HCT116 (cell line): ENCODE measurements around the gene ZNF695. TPM values are rescaled to one million over a fixed set of nuclear protein-coding genes. Genes with fewer than 3 reads are reported as not detected.

Experiments used
- ATAC-seq: fragments of 200-7000 bp; cut with Tn5 transposase; 2 replicates; pipeline ENCODE4 v1.9.1; 2020; ENCODE audit warnings: mild to moderate bottlenecking, moderate library complexity
- BruUV-seq: library from RNA; stranded (reverse); fragments of 400-500 nt; replicated peaks from 2 replicates; lab custom pipeline; 2021; lab: Mats Ljungman, UMichigan
- CTCF ChIA-PET: fragments of 300-600 bp; sonication (Branson Sonifier 250); formaldehyde crosslinking; loops from one replicate; lab custom pipeline; 2021; ENCODE audit warnings: antibody characterized with exemption; lab: Charles Lee
- POLR2A ChIA-PET: fragments of 300-600, 350-600 bp; sonication (Branson Sonifier 250); formaldehyde crosslinking; loops from one replicate; lab custom pipeline; 2021; ENCODE audit warnings: antibody characterized with exemption; lab: Charles Lee
- RAD21 ChIA-PET, 2 experiments: fragments of 300-600 bp; sonication (Branson Sonifier 250); formaldehyde crosslinking; loops; one replicate each; lab custom pipeline; 2023; ENCODE audit warnings: low total read pairs in 2 of 2; ENCODE audit not compliant: uncharacterized antibody in 2 of 2, unreplicated experiment in 2 of 2, low non-redundant PET in 1 of 2; lab: Charles Lee
- DNase-seq: peaks from one replicate; pipeline ENCODE4 v3.0.0-alpha.2; 2010; ENCODE audit warnings: low read depth, low spot score
- H2AFZ ChIP-seq: fragments of 200-600 bp; shearing (Covaris generic), sonication (generic); 2 replicates; pipeline ENCODE4 v1.6.1; 2017; ENCODE audit warnings: low read depth, mixed run types, mixed read lengths, antibody characterized with exemption, low read length; ENCODE audit not compliant: poor library complexity, severe bottlenecking
- H3K27ac ChIP-seq: 2 replicates; pipeline ENCODE4 v1.5.1; 2012; ENCODE audit warnings: low read depth, low read length
- H3K27me3 ChIP-seq: fragments of 200-600 bp; sonication (generic); 2 replicates; pipeline ENCODE4 v1.6.1; 2016; ENCODE audit warnings: mixed run types, low read length, mixed read lengths; ENCODE audit not compliant: insufficient read depth
- H3K36me3 ChIP-seq, 2 experiments: fragments of 200-500 bp in 1 of 2; fragments of 200-600 bp in 1 of 2; sonication (Bioruptor generic) in 1 of 2; sonication (generic) in 1 of 2; 2 replicates each; pipeline versions ENCODE4 v1.5.1 to v1.6.1; 2014 to 2016; ENCODE audit warnings: low read length in 2 of 2, inconsistent platforms in 1 of 2, mixed read lengths in 1 of 2, mixed run types in 1 of 2; ENCODE audit not compliant: insufficient read depth in 2 of 2, control insufficient read depth in 1 of 2
- H3K4me1 ChIP-seq, 2 experiments: fragments of 200-600 bp in 1 of 2; sonication (generic) in 1 of 2; 2 replicates each; pipeline versions ENCODE4 v1.5.1 to v1.6.1; 2012 to 2017; ENCODE audit warnings: low read length in 2 of 2, inconsistent platforms in 1 of 2, mild to moderate bottlenecking in 1 of 2, mixed read lengths in 1 of 2, mixed run types in 1 of 2, moderate library complexity in 1 of 2; ENCODE audit not compliant: insufficient read depth in 2 of 2, control insufficient read depth in 1 of 2
- H3K4me2 ChIP-seq: fragments of 200-600 bp; sonication (generic); 2 replicates; pipeline ENCODE4 v1.6.1; 2017; ENCODE audit warnings: mixed run types, low read length, mixed read lengths
- H3K4me3 ChIP-seq, 2 experiments: fragments of 200-600 bp in 1 of 2; sonication (generic) in 1 of 2; replicated peaks in 1 of 2; 2 replicates each; pipeline ENCODE4 v1.5.1; 2011 to 2016; ENCODE audit warnings: low read length in 2 of 2, control low read depth in 1 of 2, low read depth in 1 of 2, mild to moderate bottlenecking in 1 of 2, mixed read lengths in 1 of 2, mixed run types in 1 of 2
- H3K79me2 ChIP-seq: fragments of 200-600 bp; sonication (generic); 2 replicates; pipeline ENCODE4 v1.6.1; 2017; ENCODE audit warnings: mild to moderate bottlenecking, mixed run types, low read length, moderate library complexity, mixed read lengths; ENCODE audit not compliant: insufficient read depth
- H3K9ac ChIP-seq: fragments of 200-600 bp; sonication (generic); 2 replicates; pipeline ENCODE4 v1.6.1; 2016; ENCODE audit warnings: low read length, mixed read lengths
- H3K9me2 ChIP-seq: fragments of 200-600 bp; sonication (generic), shearing (Covaris generic); 2 replicates; pipeline ENCODE4 v1.6.1; 2017; ENCODE audit warnings: mixed run types, mild to moderate bottlenecking, moderate library complexity; ENCODE audit not compliant: insufficient read depth
- H3K9me3 ChIP-seq, 2 experiments: fragments of 200-500 bp in 1 of 2; fragments of 200-600 bp in 1 of 2; sonication (Bioruptor generic) in 1 of 2; sonication (generic) in 1 of 2; 2 replicates each; pipeline ENCODE4 v1.6.1; 2014 to 2017; ENCODE audit warnings: low read length in 2 of 2, mixed read lengths in 2 of 2, inconsistent platforms in 1 of 2, low read depth in 1 of 2, mild to moderate bottlenecking in 1 of 2, mixed run types in 1 of 2, moderate library complexity in 1 of 2; ENCODE audit not compliant: control insufficient read depth in 1 of 2, insufficient read depth in 1 of 2
- H4K20me1 ChIP-seq: fragments of 200-600 bp; sonication (generic), shearing (Covaris generic); 2 replicates; pipeline ENCODE4 v1.6.1; 2017; ENCODE audit warnings: mixed run types, mild to moderate bottlenecking, moderate library complexity; ENCODE audit not compliant: insufficient read depth
- JUND ChIP-seq: IDR thresholded peaks from 2 replicates; pipeline ENCODE4 v1.6.1; 2012
- POLR2A ChIP-seq: IDR thresholded peaks from 2 replicates; pipeline ENCODE4 v1.7.0; 2011; ENCODE audit warnings: borderline replicate concordance; ENCODE audit not compliant: insufficient read depth, insufficient read length; ENCODE audit errors: extremely low read depth
- POLR2AphosphoS5 ChIP-seq: IDR thresholded peaks from 2 replicates; pipeline ENCODE4 v1.6.1; 2011; ENCODE audit warnings: mild to moderate bottlenecking, low read depth, low read length, moderate library complexity
- SIN3A ChIP-seq: IDR thresholded peaks from 2 replicates; pipeline ENCODE4 v1.6.1; 2012; ENCODE audit warnings: low read depth
- SP1 ChIP-seq: IDR thresholded peaks from 2 replicates; pipeline ENCODE4 v1.6.1; 2012; ENCODE audit warnings: low read depth
- TCF7L2 ChIP-seq: IDR thresholded peaks from 2 replicates; pipeline ENCODE4 v1.7.0; 2011; ENCODE audit warnings: borderline replicate concordance, inconsistent platforms; ENCODE audit not compliant: insufficient read depth, insufficient read length; ENCODE audit errors: extremely low read depth
- intact Hi-C: fragments of 100-400 bp; cut with micrococcal nuclease; formaldehyde crosslinking; loops from 2 replicates; pipeline ENCODE4 v1.10.0; 2022
- total RNA-seq: library from RNA; stranded (reverse); gene quantifications from one replicate; pipeline ENCODE4 v1.2.1, GENCODE V29; 2021; ENCODE audit not compliant: unreplicated experiment
- TF ChIP-seq, protein P1 (sequence below): IDR thresholded peaks from 2 replicates; pipeline ENCODE4 v1.6.1; 2011; ENCODE audit warnings: mild to moderate bottlenecking, low read length, moderate library complexity; ENCODE audit not compliant: insufficient replicate concordance; ENCODE audit errors: extremely low read depth
- TF ChIP-seq, protein P2 (sequence below): IDR thresholded peaks from 2 replicates; pipeline ENCODE4 v1.6.1; 2012; ENCODE audit warnings: low read depth
- TF ChIP-seq, protein P3 (sequence below): IDR thresholded peaks from 2 replicates; pipeline ENCODE4 v1.6.1; 2012
- TF ChIP-seq, protein P4 (sequence below), 3 experiments: fragments of 200-600 bp in 1 of 3; sonication (generic) in 1 of 3; IDR thresholded peaks in 2 of 3; conservative IDR thresholded peaks in 1 of 3; 2 replicates each; pipeline ENCODE4 v1.5.1; 2012 to 2017; ENCODE audit warnings: low read depth in 2 of 3, low read length in 2 of 3, antibody characterized with exemption in 1 of 3, borderline replicate concordance in 1 of 3, control low read depth in 1 of 3, mild to moderate bottlenecking in 1 of 3, mixed read lengths in 1 of 3, mixed run types in 1 of 3, moderate library complexity in 1 of 3; ENCODE audit not compliant: insufficient read depth in 1 of 3
- TF ChIP-seq, protein P5 (sequence below): IDR thresholded peaks from 2 replicates; pipeline ENCODE4 v1.6.1; 2012

The ZNF695 gene
- total RNA-seq, 1 experiment from 2014 or later: 14.9 TPM

DNA sequence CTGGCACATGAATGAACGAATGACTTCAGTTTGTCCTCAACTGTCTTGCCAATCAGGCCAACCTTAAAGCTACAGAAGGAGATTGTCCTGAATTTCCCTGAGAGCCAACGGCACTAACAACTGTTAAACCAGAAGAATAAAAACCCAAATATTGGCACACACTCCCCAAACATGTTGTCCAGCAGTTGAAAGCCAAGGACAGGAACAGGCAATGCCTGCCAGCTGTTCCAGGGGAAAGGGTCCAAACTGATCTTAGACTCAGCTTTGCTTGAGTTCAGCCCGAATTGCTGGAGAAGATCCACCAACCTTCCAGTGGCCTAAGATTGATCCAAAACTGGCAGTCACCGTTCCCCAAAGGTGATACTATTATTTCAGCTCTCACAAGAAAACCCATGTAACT lies 53.7 kb downstream of the ZNF695 start:
- ChIA-PET CTCF (no interaction called here), RAD21 (no interaction called here), POLR2A (no interaction called here)
- Histone ChIP-seq H3K4me3 (no peak overlapping the region), H3K4me2 (no peak overlapping the region), H3K27me3 (no peaks in the 10 kb centered on the region), H3K4me1 (no peaks in the 10 kb centered on the region), H3K9ac (no peak overlapping the region), H3K79me2 (no peaks in the 10 kb centered on the region), H3K9me2 (no peaks in the 10 kb centered on the region), H3K9me3 (no peaks in the 10 kb centered on the region), H2AFZ (no peak overlapping the region), H3K36me3 (peaks cover 0 to 4% of the 10 kb centered on the region in 2 experiments; a peak in 1 of 4 replicates), H3K27ac (no peak overlapping the region), H4K20me1 (no peaks in the 10 kb centered on the region)
- DNase-seq: no peak
- no TSS peak for BruUV-seq
- TF ChIP-seq, protein P1, sequence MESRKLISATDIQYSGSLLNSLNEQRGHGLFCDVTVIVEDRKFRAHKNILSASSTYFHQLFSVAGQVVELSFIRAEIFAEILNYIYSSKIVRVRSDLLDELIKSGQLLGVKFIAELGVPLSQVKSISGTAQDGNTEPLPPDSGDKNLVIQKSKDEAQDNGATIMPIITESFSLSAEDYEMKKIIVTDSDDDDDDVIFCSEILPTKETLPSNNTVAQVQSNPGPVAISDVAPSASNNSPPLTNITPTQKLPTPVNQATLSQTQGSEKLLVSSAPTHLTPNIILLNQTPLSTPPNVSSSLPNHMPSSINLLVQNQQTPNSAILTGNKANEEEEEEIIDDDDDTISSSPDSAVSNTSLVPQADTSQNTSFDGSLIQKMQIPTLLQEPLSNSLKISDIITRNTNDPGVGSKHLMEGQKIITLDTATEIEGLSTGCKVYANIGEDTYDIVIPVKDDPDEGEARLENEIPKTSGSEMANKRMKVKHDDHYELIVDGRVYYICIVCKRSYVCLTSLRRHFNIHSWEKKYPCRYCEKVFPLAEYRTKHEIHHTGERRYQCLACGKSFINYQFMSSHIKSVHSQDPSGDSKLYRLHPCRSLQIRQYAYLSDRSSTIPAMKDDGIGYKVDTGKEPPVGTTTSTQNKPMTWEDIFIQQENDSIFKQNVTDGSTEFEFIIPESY: no peak
- TF ChIP-seq, protein P2, sequence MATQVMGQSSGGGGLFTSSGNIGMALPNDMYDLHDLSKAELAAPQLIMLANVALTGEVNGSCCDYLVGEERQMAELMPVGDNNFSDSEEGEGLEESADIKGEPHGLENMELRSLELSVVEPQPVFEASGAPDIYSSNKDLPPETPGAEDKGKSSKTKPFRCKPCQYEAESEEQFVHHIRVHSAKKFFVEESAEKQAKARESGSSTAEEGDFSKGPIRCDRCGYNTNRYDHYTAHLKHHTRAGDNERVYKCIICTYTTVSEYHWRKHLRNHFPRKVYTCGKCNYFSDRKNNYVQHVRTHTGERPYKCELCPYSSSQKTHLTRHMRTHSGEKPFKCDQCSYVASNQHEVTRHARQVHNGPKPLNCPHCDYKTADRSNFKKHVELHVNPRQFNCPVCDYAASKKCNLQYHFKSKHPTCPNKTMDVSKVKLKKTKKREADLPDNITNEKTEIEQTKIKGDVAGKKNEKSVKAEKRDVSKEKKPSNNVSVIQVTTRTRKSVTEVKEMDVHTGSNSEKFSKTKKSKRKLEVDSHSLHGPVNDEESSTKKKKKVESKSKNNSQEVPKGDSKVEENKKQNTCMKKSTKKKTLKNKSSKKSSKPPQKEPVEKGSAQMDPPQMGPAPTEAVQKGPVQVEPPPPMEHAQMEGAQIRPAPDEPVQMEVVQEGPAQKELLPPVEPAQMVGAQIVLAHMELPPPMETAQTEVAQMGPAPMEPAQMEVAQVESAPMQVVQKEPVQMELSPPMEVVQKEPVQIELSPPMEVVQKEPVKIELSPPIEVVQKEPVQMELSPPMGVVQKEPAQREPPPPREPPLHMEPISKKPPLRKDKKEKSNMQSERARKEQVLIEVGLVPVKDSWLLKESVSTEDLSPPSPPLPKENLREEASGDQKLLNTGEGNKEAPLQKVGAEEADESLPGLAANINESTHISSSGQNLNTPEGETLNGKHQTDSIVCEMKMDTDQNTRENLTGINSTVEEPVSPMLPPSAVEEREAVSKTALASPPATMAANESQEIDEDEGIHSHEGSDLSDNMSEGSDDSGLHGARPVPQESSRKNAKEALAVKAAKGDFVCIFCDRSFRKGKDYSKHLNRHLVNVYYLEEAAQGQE: no peak
- TF ChIP-seq JUND (no peak), POLR2A (no peak), SP1 (no peak), SIN3A (no peak), TCF7L2 (no peak), POLR2AphosphoS5 (no peak)
- TF ChIP-seq, protein P3, sequence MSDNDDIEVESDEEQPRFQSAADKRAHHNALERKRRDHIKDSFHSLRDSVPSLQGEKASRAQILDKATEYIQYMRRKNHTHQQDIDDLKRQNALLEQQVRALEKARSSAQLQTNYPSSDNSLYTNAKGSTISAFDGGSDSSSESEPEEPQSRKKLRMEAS: no peak
- TF ChIP-seq, protein P4, sequence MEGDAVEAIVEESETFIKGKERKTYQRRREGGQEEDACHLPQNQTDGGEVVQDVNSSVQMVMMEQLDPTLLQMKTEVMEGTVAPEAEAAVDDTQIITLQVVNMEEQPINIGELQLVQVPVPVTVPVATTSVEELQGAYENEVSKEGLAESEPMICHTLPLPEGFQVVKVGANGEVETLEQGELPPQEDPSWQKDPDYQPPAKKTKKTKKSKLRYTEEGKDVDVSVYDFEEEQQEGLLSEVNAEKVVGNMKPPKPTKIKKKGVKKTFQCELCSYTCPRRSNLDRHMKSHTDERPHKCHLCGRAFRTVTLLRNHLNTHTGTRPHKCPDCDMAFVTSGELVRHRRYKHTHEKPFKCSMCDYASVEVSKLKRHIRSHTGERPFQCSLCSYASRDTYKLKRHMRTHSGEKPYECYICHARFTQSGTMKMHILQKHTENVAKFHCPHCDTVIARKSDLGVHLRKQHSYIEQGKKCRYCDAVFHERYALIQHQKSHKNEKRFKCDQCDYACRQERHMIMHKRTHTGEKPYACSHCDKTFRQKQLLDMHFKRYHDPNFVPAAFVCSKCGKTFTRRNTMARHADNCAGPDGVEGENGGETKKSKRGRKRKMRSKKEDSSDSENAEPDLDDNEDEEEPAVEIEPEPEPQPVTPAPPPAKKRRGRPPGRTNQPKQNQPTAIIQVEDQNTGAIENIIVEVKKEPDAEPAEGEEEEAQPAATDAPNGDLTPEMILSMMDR (IDR thresholded peaks at IDR 0.05 in 2 of 3, conservative IDR thresholded peaks at IDR 0.05 in 1 of 3; ENCODE audit: borderline replicate concordance in 1 of 3, insufficient read depth in 1 of 3, low read depth in 2 of 3, low read length in 2 of 3): no peak
- TF ChIP-seq, protein P5, sequence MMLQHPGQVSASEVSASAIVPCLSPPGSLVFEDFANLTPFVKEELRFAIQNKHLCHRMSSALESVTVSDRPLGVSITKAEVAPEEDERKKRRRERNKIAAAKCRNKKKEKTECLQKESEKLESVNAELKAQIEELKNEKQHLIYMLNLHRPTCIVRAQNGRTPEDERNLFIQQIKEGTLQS: no peak
- ATAC-seq: no peak
- intact Hi-C loops: no loop called here
